SK-N-SH treated with all-trans-retinoic acid at 6 μM for 48 hours (cell line): ENCODE results near the gene ZEB2.
A peak's percentile ranks its signal among the peaks of the same experiment; 100 is the strongest.

ENCODE experiments used
- ATAC-seq: fragments of 200-7000 bp; cut with Tn5 transposase; 3 replicates; pipeline ENCODE4 v1.9.1; 2020; ENCODE audit warnings: mild to moderate bottlenecking, moderate library complexity
- ARNTL ChIP-seq: fragments of 450-650 bp; formaldehyde crosslinking; IDR thresholded peaks from 2 replicates; pipeline ENCODE4 v1.5.0; 2020; ENCODE audit warnings: low read depth, mild to moderate bottlenecking, moderate library complexity, borderline replicate concordance
- CREB5 ChIP-seq: fragments of 250-450 bp; sonication (Bioruptor Pico); IDR thresholded peaks from 2 replicates; pipeline ENCODE4 v1.5.1; 2020; ENCODE audit warnings: low read depth, mild to moderate bottlenecking, moderate library complexity
- CSRNP3 ChIP-seq: fragments of 250-450 bp; sonication (Bioruptor Pico); IDR thresholded peaks from 2 replicates; pipeline ENCODE4 v1.5.1; 2021; ENCODE audit warnings: mild to moderate bottlenecking, moderate library complexity
- GLIS3 ChIP-seq: fragments of 250-450 bp; sonication (Bioruptor Pico); IDR thresholded peaks from 2 replicates; pipeline ENCODE4 v1.5.0; 2020; ENCODE audit warnings: mild to moderate bottlenecking, moderate library complexity
- OSR1 ChIP-seq: fragments of 250-450 bp; sonication (Bioruptor Pico); IDR thresholded peaks from 2 replicates; pipeline ENCODE4 v1.8.0; 2022; ENCODE audit warnings: moderate library complexity, mild to moderate bottlenecking, inconsistent platforms
- PATZ1 ChIP-seq: fragments of 250-450 bp; sonication (Bioruptor Pico); IDR thresholded peaks from 2 replicates; pipeline ENCODE4 v1.8.0; 2020; ENCODE audit warnings: mild to moderate bottlenecking, moderate library complexity, borderline replicate concordance
- POU6F1 ChIP-seq: fragments of 250-450 bp; sonication (Bioruptor Pico); IDR thresholded peaks from 2 replicates; pipeline ENCODE4 v1.8.0; 2021; ENCODE audit warnings: low read depth, mild to moderate bottlenecking, moderate library complexity, borderline replicate concordance
- RARB ChIP-seq: fragments of 250-450 bp; sonication (Bioruptor Pico); IDR thresholded peaks from 2 replicates; pipeline ENCODE4 v1.8.0; 2021; ENCODE audit warnings: mild to moderate bottlenecking, moderate library complexity
- SNAI2 ChIP-seq: fragments of 250-450 bp; sonication (Bioruptor Pico); IDR thresholded peaks from 2 replicates; pipeline ENCODE4 v1.5.0; 2020; ENCODE audit warnings: mild to moderate bottlenecking, moderate library complexity
- TOX ChIP-seq: fragments of 250-450 bp; sonication (Bioruptor Pico); IDR thresholded peaks from 2 replicates; pipeline ENCODE4 v1.8.0; 2021; ENCODE audit warnings: mild to moderate bottlenecking, moderate library complexity, borderline replicate concordance
- TSHZ2 ChIP-seq: fragments of 250-450 bp; sonication (Bioruptor Pico); IDR thresholded peaks from 2 replicates; pipeline ENCODE4 v1.5.0; 2020; ENCODE audit warnings: mild to moderate bottlenecking, moderate library complexity
- ZC3H10 ChIP-seq: fragments of 250-450 bp; sonication (Bioruptor Pico); IDR thresholded peaks from 2 replicates; pipeline ENCODE4 v1.5.1; 2021; ENCODE audit warnings: mild to moderate bottlenecking, moderate library complexity
- ZFP3 ChIP-seq: fragments of 250-450 bp; sonication (Bioruptor Pico); IDR thresholded peaks from 2 replicates; pipeline ENCODE4 v1.5.0; 2020; ENCODE audit warnings: mild to moderate bottlenecking, moderate library complexity
- ZNF565 ChIP-seq: fragments of 450-650 bp; formaldehyde crosslinking; conservative IDR thresholded peaks from 2 replicates; pipeline ENCODE4 v1.5.0; 2020; ENCODE audit warnings: low read depth, mild to moderate bottlenecking, moderate library complexity
- ZNF70 ChIP-seq: fragments of 450-650 bp; formaldehyde crosslinking; IDR thresholded peaks from 2 replicates; pipeline ENCODE4 v1.5.0; 2020; ENCODE audit warnings: mild to moderate bottlenecking, moderate library complexity
- ZNF8 ChIP-seq: fragments of 450-650 bp; formaldehyde crosslinking; IDR thresholded peaks from 2 replicates; pipeline ENCODE4 v1.5.0; 2020; ENCODE audit warnings: mild to moderate bottlenecking, moderate library complexity

The ZEB2 gene

GRCh38 chr2:144461308-144461766 is 58.6 kb downstream of the ZEB2 start:
- TF ChIP-seq ZFP3 (CRISPR knock-in tag): peak; percentile 41; the same call in 1 of the 2 replicates
- TF ChIP-seq CSRNP3 (CRISPR knock-in tag): no peak
- peak; percentile 52 for ATAC-seq

- no peak for TF ChIP-seq SNAI2 (CRISPR knock-in tag)
- TF ChIP-seq ZNF565 (CRISPR knock-in tag): no peak
- TF ChIP-seq ZNF70 (CRISPR knock-in tag): no peak
- no peak for TF ChIP-seq TSHZ2 (CRISPR knock-in tag)
- TF ChIP-seq RARB (CRISPR knock-in tag): no peak
- no peak for TF ChIP-seq ARNTL
- TF ChIP-seq CREB5 (CRISPR knock-in tag): no peak
- no peak for TF ChIP-seq GLIS3 (CRISPR knock-in tag)
- no peak for TF ChIP-seq PATZ1 (CRISPR knock-in tag)
- no peak for ATAC-seq
These were observed 59.1 kb downstream of the ZEB2 start for GRCh38 chr2:144460727-144461307.

- no peak for TF ChIP-seq ARNTL
- no peak for TF ChIP-seq ZNF70 (CRISPR knock-in tag)
- TF ChIP-seq OSR1 (CRISPR knock-in tag): no peak
- no peak for TF ChIP-seq ZC3H10 (CRISPR knock-in tag)
- no peak for ATAC-seq
These were observed 60.0 kb downstream of the ZEB2 start for GRCh38 chr2:144459937-144460336.

- TF ChIP-seq POU6F1 (CRISPR knock-in tag) (no peak), ZC3H10 (CRISPR knock-in tag) (no peak), ZFP3 (CRISPR knock-in tag) (no peak), RARB (CRISPR knock-in tag) (no peak), OSR1 (CRISPR knock-in tag) (no peak), GLIS3 (CRISPR knock-in tag) (no peak), TSHZ2 (CRISPR knock-in tag) (no peak), TOX (CRISPR knock-in tag) (no peak), ZNF8 (CRISPR knock-in tag) (no peak)
- no peak for ATAC-seq
These were observed 60.6 kb downstream of the ZEB2 start for GRCh38 chr2:144459286-144459685.
